Measurements from ENCODE around the gene TIGD6. TPM values are rescaled to one million over a fixed set of nuclear protein-coding genes. Genes with fewer than 3 reads are reported as not detected.

TIGD6 gene
- total RNA-seq, 1 experiment from 2014 or later = 2.1 TPM

DNA sequence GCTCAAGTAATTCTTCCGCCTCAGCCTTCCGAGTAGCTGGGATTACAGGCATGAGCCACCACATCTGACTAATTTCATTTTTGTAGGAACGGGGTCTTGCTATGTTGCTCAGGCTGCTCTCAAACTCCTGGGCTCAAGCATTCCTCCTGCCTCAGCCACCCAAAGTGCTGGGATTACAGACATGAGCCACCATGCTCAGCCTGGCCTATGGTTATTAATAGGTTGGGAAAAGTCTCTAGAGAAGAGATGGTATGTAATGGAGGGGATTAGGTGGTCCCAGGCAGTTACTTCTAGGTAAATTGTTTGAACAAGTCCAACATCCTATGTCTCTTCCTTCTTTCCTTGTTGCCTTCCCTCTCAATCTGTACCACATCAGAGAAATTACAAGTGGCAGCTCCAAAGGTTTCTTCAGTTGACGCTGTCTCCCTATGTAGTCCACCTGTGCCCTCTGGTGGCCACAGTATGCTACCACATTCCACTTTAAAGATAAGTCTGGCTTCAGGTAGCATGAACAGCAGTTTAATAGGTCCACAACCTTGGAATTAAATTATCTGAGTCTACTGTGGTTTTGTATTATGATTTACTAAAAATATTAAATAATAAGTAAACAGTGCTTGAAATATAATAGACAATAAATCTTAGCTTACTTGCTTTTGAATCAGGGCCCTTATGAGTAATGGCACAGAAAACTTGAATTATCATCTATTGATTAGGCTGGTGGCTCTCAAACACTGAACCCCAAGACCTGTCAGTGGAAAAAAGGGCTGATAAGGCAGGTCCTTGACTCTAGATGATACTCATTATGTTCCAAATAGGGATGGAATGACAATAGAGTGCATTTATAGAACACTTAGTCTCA, 9.7 kb downstream of the TIGD6 start:
- Histone ChIP-seq H3K36me3 (ENCODE audit: control insufficient read depth in 1 of 2, insufficient read depth in 2 of 2, low read length in 2 of 2) (no peaks in the 10 kb centered on the region), H3K9ac (ENCODE audit: low read length) (no peak overlapping the region), H3K4me3 (replicated peaks in 1 of 2; ENCODE audit: low read depth in 1 of 2, low read length in 2 of 2) (no peak overlapping the region), H3K9me2 (ENCODE audit: insufficient read depth) (no peaks in the 10 kb centered on the region), H3K27ac (ENCODE audit: low read depth, low read length) (no peak overlapping the region), H3K79me2 (ENCODE audit: insufficient read depth, low read length) (no peaks in the 10 kb centered on the region), H3K4me2 (ENCODE audit: low read length) (no peak overlapping the region), H3K9me3 (ENCODE audit: control insufficient read depth in 1 of 2, insufficient read depth in 1 of 2, low read depth in 1 of 2, low read length in 2 of 2) (no peaks in the 10 kb centered on the region), H4K20me1 (ENCODE audit: insufficient read depth) (no peaks in the 10 kb centered on the region), H3K4me1 (ENCODE audit: control insufficient read depth in 1 of 2, insufficient read depth in 2 of 2, low read length in 2 of 2) (no peaks in the 10 kb centered on the region), H2AFZ (ENCODE audit: low read depth, low read length, poor library complexity, severe bottlenecking) (no peak overlapping the region), H3K27me3 (ENCODE audit: insufficient read depth, low read length) (no peaks in the 10 kb centered on the region)
- TF ChIP-seq ZBTB33 (IDR thresholded peaks at IDR 0.05; ENCODE audit: extremely low read depth, insufficient replicate concordance, low read length) = no peak
- TF ChIP-seq YY1 (IDR thresholded peaks at IDR 0.05; ENCODE audit: extremely low read depth, insufficient replicate concordance, low read depth, low read length) = no peak
- TF ChIP-seq POLR2AphosphoS5 (IDR thresholded peaks at IDR 0.05; ENCODE audit: low read depth, low read length) = no peak
- TF ChIP-seq CBX3 (IDR thresholded peaks at IDR 0.05; ENCODE audit: low read depth) = 0 out of 2 replicates have a peak, but pooled peaks have one; percentile 43
- TF ChIP-seq ELF1 (IDR thresholded peaks at IDR 0.05; ENCODE audit: borderline replicate concordance, low read depth) = no peak
- no peak for TF ChIP-seq EGR1 (IDR thresholded peaks at IDR 0.05; ENCODE audit: low read depth)
- TF ChIP-seq SP1 (IDR thresholded peaks at IDR 0.05; ENCODE audit: low read depth) = no peak
- peak; percentile 98 for TF ChIP-seq RAD21 (IDR thresholded peaks at IDR 0.05; ENCODE audit: low read depth)
- TF ChIP-seq ZFX (IDR thresholded peaks at IDR 0.05) = no peak
- TF ChIP-seq ZNF274 (IDR thresholded peaks at IDR 0.05; ENCODE audit: low read depth, low read length) = no peak
- TF ChIP-seq, protein P1, sequence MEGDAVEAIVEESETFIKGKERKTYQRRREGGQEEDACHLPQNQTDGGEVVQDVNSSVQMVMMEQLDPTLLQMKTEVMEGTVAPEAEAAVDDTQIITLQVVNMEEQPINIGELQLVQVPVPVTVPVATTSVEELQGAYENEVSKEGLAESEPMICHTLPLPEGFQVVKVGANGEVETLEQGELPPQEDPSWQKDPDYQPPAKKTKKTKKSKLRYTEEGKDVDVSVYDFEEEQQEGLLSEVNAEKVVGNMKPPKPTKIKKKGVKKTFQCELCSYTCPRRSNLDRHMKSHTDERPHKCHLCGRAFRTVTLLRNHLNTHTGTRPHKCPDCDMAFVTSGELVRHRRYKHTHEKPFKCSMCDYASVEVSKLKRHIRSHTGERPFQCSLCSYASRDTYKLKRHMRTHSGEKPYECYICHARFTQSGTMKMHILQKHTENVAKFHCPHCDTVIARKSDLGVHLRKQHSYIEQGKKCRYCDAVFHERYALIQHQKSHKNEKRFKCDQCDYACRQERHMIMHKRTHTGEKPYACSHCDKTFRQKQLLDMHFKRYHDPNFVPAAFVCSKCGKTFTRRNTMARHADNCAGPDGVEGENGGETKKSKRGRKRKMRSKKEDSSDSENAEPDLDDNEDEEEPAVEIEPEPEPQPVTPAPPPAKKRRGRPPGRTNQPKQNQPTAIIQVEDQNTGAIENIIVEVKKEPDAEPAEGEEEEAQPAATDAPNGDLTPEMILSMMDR (IDR thresholded peaks at IDR 0.05 in 2 of 3, conservative IDR thresholded peaks at IDR 0.05 in 1 of 3; ENCODE audit: borderline replicate concordance in 1 of 3, insufficient read depth in 1 of 3, low read depth in 2 of 3, low read length in 2 of 3) = peak; percentile 81 to 96 (median 88)
- TF ChIP-seq, protein P2, sequence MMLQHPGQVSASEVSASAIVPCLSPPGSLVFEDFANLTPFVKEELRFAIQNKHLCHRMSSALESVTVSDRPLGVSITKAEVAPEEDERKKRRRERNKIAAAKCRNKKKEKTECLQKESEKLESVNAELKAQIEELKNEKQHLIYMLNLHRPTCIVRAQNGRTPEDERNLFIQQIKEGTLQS (IDR thresholded peaks at IDR 0.05) = no peak
- 0 out of 2 replicates have a peak, but pooled peaks have one; percentile 23 for TF ChIP-seq CEBPB (IDR thresholded peaks at IDR 0.05; ENCODE audit: low read depth)
- no peak for TF ChIP-seq EZH2phosphoT487 (IDR thresholded peaks at IDR 0.05; ENCODE audit: borderline replicate concordance)
- no peak for TF ChIP-seq EZH2 (IDR thresholded peaks at IDR 0.05)
- 0 out of 2 replicates have a peak, but pooled peaks have one; percentile 5 for TF ChIP-seq FOSL1 (IDR thresholded peaks at IDR 0.05; ENCODE audit: low read depth)
- TF ChIP-seq SRF (IDR thresholded peaks at IDR 0.05; ENCODE audit: low read depth) = no peak
- TF ChIP-seq MAX (IDR thresholded peaks at IDR 0.05) = no peak
- no peak for TF ChIP-seq JUND (IDR thresholded peaks at IDR 0.05)
- DNase-seq (ENCODE audit: low read depth, low spot score) = peak; percentile 64
- no TSS peak for BruUV-seq (replicated peaks)
- ChIA-PET CTCF (interaction anchor here (0.6 to 5.3 kb wide), 19 partner anchors 8 to 355 kb away, joined by 3 to 88 read pairs (median 7); partner anchors contain the start of genes HMGXB3, SLC26A2 and TIGD6), POLR2A (interaction anchor here (0.9 to 1.2 kb wide), 2 partner anchors 24 to 157 kb away, joined by 3 to 4 read pairs; no protein-coding TSS in a partner anchor), RAD21 (ENCODE audit: low non-redundant PET in 1 of 2, low total read pairs in 2 of 2, uncharacterized antibody in 2 of 2, unreplicated experiment in 2 of 2) (interaction anchor here (0.6 to 2.0 kb wide), 8 partner anchors 27 to 353 kb away, joined by 3 to 11 read pairs (median 4); partner anchors contain the start of gene SLC26A2 (in 1 of the 2))
- intact Hi-C loops (cut with micrococcal nuclease) = loop anchor here (1.0 to 5.0 kb wide), 3 partner anchors 138 to 354 kb away; no protein-coding TSS in a partner anchor
- ATAC-seq = peak; percentile 97

Data from HCT116 (cell line).